LNCAP (cell line): ENCODE measurements around the gene GATC.

Experiments
- CTCF ChIP-seq: fragments of 450-650 bp; IDR thresholded peaks from 2 replicates; pipeline ENCODE4 v1.5.1; 2017; ENCODE audit warnings: mild to moderate bottlenecking

Gene GATC

GRCh38 chr12:120439646-120440247, 6.5 kb upstream of the GATC start:
- TF ChIP-seq CTCF = peak; percentile 71

DNA sequence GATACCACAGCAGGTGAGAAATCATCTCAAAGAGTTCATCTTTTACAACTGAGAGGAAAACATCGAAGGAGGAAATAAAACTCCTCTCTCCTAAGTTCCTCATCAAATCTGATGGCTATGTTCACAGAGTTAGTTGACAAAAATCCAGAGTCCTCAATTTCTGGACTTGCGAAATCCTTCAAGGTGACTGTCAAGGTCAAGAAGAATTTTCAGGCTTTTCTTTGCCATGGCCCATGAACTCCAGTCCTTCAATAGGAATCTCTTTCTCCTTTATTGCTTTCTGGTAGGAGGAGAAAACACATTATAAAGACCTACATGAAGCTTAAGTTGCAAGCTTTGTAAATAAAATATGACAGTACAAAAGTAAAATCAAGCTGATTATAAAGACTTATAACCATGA, 1.6 kb upstream of the GATC start:
- no peak for TF ChIP-seq CTCF

DNA sequence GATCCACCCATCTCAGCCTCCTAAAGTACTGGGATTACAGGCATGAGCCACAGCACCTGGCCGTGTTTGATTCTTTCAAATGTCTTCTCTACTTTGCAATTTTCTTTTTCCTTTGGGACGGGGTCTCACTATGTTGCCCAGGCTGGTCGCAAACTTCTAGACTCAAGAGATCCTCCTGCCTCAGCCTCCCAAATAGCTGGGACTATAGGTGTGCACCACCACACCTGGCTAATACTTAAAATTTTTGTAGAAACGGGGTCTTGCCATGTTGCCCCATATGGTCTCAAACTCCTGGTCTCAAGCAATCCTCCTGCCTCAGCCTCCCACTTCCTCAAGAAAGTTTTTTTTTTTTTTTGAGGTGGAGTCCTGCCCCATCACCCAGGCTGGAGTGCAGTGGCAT, 1.7 kb downstream of the GATC start:
- TF ChIP-seq CTCF = no peak

- TF ChIP-seq CTCF = no peak
Observed at GRCh38 chr12:120453060-120453750, 7.0 kb downstream of the GATC start.

DNA sequence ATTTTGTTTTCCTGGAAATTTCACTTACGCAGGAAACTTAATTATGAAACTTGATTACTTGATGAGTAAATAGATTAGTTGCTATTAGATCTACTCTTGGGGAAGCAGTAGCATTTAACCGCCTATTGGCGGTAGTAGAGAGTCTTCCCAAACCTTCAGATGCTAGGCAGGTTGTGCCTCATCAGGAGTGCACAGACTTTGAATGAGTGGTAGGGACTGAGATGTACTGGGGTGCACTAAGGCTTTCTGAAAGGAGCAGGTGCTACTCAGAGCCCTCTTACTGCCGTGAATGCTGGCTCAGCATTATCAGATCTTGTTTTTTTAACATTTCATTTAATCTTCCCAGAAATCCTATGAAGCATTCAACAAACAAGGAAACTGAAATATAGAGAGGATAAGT, 7.7 kb downstream of the GATC start:
- TF ChIP-seq CTCF = peak; percentile 73

DNA sequence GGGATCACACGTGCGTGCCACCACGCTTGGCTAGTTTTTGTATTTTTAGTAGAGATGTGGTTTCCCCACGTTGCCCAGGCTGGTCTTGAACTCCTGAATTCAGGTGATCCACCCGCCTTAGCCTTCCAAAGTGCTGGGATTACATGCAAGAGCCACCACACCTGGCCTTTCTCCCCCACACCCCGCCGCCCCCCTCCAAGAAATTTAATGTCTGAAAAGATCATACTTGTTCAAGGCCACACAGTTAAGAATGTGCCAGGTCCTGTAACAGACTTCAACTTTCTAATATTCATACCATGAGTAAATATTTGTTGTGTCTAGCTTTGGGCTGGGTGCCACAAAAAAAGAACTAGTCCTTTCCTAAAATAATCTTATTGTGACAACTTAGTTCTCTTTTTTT, 9.1 kb downstream of the GATC start:
- no peak for TF ChIP-seq CTCF

DNA sequence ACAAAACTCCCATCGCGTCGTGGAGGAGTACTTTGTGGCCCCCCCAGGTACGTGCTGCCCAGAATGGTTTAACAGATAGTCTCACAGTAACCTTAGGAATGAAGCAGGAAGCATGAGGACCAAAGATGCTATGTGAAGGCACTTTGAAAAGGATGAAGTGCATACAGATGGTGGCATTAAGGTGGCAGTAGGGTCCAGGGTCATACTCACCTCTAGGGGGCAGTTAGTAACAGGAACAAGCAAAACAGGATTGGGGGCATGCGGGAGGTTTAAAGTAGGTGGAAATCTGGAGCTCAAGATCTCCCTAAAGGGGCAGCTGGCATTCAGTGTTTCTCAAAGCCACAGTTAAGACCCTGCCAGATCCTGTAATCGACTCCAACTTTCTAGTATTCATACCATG, 10.9 kb downstream of the GATC start:
- peak; percentile 38 for TF ChIP-seq CTCF

DNA sequence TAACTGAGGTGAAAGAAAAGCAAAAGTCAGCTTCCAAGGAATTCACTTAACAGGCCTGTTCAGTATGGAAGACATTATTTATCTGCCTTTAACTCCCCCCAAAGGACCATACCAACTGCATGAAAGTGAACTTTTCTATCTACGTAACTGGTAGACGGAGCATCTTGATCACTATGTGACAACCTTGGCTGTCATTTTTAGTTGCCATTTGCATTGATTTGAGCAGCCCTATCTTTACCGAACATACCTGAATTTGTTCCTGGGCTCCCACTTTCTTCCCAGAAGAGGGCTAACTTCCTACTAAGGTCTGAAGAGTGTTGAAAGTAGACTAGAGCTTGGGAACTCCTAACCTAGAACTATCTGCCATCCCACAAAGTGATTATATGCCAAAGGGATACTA, 13.9 kb downstream of the GATC start:
- TF ChIP-seq CTCF = no peak
